AG08395 (cell line): Measurements from ENCODE around the gene NEMF.
"Not testable (repeated sequence)": the region's sequence is repeated elsewhere in the genome, so short reads cannot be mapped to it uniquely, and the experiment has no call there.

Experiments used
- DNase-seq: peaks from one replicate; pipeline ENCODE4 v3.0.0; 2012; ENCODE audit warnings: mixed read lengths, low spot score

NEMF gene

DNA sequence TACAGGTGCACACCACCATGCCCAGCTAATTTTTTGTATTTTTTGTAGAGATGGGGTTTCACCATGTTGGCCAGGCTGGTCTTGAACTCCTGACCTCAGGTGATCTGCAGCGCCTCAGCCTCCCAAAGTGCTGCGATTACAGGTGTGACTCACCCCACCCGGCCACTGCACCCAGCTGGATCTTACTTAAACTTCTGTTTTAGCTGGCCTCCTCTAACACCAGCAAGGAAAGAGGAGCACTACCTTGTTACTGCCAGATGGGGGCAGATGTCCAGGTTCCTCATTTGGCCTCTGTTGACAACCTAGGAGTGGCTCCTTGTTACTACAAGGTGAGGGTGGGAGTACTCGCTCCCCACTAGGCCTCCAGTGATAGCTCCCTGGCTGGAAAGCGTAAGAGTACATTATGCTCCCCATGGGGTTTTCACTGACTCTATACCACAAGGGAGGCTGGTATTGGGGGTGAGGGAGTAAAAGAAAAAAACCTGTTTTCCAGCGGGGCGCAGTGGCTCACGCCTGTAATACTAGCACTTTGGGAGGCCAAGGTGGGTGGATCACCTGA, 27.1 kb upstream of the NEMF start:
- peak; percentile 43 for DNase-seq

DNA sequence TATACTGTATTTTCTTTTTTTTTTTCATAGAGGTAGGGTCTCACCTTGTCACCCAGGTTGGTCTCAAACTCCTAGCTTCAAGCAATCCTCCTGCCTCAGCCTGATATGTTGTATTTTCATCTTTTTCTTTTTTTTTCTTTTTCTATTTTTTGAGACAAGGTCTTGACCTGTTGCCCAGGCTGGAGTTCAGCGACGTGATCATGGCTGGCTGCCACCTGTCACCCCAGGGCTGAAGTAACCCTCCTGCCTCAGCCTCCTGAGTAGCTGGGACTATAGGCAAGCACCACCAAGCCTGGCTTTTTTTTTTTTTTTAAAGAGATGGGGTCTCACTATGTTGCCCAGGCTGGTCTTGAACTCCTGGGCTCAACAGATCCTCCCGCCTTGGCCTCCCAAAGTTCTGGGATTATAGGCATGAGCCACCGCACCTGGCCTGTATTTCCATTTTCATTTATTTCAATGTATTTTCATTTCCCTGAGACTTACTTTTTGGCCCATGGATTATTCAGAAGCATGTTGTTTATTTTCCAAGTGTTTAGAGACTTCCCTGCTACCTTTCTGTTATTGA, 24.1 kb upstream of the NEMF start:
- no peak for DNase-seq

DNA sequence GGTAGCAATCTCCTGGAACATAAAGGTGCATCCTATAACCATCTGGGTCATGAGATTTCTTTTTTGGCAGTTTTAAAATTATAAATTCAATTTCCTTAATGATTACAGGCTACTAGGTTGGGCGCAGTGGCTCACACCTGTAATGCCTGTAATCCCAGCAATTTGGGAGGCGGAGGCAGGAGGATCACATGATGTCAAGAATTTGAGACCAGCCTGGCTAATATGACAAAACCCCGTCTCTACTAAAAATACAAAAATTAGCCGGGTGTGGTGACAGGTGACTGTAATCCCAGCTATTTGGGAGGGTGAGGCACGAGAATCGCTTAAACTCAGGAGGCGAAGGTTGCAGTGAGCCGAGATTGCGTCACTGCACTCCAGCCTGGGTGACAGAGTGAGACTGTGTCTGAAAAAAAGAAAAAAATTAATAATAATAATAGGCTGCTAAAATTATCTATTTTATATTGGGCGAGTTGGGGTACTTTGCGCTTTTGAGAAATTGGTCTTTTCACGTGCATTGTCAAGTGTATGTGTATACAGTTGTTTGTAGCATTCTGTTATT, 23.1 kb upstream of the NEMF start:
- DNase-seq, result no peak

DNA sequence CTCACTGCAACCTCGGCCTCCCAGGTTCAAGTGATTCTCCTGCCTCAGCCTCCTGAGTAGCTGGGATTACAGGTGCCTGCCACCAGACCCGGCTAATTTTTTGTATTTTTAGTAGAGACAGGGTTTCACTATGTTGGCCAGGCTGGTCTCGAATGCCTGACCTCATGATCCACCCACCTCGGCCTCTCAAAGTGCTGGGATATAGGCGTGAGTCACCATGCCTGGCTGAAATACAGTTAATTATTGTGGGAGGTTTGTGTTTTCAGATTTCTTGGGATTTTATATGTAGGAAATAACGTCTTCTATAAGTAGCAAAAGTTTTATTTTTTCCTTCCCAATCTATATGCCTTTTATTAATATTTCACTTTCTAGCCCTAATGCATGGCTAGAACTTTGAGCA, 21.0 kb upstream of the NEMF start:
- DNase-seq, result not testable (repeated sequence)

DNA sequence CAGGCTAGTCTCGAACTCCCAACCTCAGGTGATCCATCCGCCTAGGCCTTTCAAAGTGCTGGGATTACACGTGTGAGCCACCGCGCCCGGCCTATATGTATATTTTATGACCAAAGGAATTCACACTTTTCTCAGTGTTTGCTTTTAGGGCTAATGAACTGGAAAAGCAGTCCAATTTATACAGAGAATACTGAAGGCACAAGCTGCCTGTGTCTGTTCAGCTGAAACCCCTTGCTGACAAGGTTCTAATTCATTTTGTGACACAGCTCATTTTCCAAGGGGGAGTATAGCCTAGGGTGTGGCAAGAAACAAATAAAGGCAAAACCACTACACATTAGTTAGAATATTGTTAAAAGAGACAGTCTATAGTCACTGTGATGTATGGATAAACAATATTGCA, 18.3 kb upstream of the NEMF start:
- DNase-seq, result no peak

DNA sequence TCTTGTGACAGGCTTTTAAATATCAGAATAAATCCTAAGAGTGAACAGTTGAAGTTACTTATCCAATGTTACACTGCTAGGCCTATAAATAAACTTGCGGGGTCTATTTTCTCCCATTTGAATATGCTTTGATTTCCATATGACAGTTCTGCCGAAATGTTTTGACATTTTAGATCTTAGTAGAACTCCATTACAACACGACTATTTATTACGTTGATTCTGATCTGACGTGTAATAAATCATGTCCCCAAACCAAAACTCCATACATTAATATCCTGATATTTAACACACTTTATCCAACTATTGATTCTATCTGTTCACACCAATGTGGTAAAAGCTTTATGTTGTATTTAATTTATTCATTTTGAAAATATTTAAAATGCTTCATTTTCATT, 16.1 kb upstream of the NEMF start:
- no peak for DNase-seq

DNA sequence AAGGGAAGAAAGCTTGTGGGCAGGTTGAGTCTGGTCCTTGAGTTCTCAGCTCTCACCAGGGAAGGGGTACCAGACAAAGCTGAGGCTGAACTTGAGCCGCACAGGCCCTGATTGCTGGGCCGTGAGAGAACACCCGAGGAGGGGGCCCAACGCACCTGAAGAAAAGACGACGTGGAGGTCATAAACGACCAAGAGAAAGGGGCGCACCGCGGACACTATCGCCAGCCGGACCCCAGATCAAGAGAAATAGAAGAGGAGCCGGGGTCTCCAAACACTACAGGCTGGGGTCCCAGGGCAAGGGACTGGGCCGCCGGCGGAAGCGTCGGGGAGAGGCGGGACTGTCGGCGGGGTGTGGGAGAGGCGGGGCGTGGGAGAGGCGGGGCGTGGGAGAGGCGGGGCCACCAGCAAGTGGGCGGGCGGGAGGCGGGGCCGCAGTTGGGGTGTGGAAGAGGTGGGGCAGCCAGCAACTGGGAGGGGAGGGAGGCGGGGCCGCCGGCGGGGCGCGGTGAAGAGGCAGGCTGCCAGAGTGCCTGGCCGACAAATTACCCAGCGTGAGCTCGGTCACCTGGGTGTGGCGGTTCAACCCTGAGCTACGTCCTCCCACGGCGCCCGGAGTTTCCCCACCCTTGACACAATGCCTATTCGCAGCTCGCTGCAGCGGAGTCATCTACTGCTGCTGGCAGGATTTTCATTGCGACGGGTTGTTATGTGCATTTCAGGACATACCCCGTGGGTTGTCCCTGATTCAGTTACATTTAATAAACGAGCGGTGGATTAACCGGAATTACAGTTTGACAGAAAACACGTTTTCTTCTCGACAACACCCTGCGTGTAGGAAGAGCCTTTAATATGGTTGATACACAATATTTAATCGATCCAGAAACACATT, 15.5 kb upstream of the NEMF start:
- peak; percentile 96 for DNase-seq

DNA sequence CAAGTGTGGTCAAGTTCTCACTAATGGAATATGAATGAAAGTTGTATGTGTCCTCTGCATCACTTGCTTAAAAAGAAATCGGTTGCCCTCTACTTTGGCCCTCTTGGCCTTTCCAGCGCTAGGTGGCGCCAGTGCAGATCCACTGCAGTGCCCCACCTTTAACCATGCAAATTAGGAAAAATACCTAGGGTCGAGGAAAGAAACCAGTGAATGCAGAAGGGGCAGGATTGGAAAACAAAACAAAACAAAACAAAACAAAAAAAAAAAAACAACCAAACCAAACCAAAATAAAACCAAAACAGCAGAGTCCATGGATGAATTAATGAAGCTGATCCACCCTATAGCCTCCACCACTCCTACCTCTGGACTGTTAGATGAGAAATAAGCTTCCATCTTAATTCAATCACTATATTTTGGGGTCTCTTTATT, 12.9 kb upstream of the NEMF start:
- peak; percentile 29 for DNase-seq

DNA sequence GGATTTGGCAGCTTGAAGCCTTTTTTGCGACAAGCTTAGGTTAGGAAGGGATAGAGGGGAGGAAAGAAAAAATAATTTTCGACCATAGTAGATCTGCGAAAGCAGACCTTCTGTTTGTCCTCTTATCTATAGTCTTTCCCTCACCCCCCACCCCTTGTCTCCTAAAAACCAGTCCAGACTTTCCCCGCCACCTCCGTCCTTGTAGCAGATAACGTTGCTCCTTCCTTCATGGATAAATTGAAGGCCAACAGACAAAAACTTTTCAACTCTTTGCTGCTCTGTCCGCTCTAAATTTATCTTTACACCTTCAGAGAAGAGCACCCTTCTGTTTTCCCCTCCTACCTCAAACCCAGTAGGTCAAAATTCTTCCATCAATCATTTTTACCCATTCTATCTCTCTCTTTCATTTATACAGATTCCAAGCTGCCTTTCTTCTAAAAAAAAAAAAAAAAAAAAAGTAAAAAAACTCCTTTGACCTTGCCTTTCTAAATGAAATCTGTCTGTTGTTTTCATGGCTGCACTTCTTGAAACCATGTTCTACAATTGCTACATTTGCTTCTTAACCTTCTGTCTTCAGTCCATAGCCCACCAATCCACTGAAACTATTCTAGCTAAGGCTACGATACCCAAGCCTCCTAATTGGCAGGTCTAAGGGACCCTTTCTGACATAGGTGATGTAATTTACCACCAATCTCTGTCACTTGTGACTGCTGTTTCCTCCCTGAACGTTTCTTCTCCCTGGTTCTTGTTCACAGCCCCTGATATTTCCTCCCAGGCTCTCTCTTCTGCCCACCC, 11.1 kb upstream of the NEMF start:
- no peak for DNase-seq

DNA sequence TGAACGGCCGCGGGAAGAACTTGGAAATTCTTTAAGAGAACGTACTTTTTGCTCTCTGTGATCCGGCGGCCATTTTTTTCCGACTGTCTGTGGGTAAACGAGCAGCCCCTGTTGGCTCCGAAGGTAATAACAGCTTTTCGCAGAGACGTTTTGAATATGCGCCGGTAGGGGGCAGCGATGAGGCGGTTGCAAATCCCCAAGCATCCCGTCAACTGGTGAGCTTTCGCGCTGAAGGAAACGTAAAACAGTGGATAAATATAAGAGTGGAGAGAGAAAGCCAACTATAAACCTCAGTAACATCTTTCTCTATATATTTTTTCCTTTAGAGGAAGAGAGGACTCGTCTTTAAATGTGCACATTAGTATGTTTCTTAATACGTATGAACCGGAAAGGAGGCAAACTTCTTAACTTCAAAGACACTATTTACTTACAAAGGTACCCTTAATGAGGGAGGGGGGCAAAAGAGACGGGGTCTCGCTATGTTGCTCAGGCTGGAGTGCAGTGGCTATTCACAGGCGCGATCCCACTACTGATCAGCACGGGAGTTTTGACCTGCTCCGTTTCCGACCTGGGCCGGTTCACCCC, 9.6 kb upstream of the NEMF start:
- peak; percentile 63 for DNase-seq

DNA sequence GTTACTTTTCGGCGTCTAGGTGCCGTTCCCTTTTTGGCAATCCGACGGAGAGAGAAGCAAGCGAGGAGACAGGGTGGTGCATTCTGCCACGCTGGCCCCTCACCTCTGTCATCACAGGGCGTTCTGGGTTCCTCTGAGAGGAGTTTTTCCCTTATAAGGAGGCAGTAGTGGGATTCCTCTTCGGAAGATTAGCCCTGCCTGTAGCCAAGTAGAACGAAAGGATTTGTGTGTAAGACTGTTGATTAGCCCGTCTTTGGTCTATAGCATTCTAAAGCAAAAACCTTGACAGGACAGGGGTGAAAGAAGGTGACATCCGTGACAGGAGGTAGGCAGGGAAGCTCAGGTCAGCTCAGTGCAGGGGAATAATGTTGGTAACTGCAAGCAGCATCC, 9.1 kb upstream of the NEMF start:
- DNase-seq, result peak; percentile 72

DNA sequence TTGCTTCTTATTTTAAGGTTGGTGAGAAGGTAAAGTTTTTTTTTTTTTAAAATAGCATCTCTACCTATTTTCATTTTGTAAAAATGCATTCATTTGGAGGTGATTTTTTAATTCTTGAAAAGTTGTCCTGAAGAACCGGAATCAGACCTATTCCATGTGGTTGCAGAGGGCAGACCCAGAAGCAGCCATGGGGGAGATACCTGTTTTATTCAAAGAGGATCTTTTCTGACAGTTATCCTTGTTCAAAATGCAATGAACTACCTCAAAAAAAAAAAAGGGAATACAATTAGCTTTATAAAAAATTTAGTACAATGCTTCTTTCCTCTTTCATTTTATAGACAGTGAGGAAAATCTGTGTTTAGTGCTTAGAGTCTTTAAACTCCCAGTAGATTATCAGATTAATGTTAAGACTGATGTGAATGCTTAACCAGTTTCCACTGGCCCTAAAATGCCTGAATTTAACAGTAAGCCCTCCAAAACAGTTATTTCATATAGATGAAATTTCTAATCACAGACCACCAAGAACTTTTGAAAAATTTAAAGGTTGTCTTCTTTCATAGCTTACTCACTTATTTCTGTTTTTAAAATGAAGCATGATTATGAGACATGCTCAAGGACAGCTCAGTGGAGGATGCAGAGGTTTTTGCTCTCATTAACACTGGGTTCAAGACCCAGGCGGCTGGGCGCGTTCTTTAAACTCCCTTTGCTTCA, 8.6 kb upstream of the NEMF start:
- DNase-seq, result no peak

DNA sequence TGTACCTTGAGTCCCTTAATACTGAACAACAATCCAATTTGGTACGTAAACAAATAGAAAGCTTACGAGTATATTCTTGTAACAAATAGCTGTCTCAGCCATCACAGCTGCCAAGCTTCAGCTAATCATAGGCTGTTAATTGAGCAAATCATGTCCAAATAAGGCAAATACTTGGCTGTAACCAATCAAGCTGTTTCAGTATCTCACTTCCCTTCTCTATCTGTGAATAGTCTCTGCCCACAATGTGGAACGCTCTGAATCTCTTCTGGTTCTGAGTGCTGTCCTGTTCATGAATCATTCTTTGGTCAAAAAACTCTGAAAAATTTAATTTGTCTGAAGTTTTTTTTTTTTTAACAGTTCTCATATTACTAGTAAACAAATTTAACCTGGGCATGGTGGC, 5.8 kb upstream of the NEMF start:
- no peak for DNase-seq

DNA sequence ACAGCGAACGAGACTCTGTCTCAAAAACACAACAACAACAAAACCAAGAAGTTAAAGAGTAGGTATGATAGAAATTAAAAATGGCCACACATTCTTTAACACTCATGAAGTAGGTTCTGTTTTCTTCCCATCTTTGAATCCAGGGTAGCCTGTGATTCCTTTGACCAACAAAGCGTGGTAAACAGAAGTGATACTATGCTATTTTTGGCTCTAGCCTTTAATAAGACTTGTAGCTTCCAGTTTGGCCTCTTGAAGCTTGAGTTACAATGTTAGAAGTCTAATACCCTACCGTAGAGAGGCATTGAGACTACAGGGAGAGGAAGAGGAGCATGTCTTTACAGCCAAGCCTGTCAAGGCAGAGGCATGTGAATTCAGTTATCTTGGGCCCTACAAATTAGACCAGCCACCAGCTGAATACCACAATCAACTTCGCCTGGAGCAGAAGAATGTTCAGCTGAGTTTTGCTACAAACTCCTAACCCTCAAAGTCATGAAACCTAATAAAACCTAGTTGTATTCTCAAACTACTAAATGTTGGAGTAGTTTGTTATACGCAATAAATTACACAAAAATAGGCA, 4.9 kb upstream of the NEMF start:
- DNase-seq, result no peak

DNA sequence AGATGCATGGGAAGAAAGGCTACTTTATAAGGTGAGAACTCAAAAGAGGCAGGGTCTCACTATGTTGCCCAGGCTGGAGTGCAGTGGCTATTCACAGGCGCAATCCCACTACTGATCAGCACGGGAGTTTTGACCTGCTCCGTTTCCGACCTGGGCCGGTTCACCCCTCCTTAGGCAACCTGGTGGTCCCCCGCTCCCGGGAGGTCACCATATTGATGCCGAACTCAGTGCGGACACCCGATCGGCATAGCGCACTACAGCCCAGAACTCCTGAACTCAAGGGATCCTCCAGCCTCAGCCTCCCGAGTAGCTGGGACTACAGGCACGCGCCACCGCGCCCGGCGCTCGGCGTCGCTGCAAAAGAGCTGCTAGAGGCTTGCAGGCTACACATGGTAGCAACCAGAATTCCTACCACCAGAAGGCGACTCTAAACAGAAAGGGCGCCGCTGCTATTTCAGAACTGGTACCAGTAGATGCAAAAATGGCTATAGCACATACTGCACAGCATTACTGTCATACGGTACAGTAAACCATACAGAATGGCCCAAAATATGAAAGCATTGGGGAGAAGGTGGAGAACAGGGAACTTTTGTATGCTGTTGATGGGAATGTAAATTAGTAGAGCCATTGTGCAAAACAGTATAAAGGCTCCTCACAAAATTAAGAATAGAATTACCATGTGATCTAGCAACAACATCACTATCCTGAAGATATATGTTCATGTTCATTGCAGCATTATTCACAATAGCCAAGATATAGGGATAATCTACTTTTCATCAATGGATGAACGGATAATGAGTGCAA, 1.2 kb upstream of the NEMF start:
- peak; percentile 72 for DNase-seq

DNA sequence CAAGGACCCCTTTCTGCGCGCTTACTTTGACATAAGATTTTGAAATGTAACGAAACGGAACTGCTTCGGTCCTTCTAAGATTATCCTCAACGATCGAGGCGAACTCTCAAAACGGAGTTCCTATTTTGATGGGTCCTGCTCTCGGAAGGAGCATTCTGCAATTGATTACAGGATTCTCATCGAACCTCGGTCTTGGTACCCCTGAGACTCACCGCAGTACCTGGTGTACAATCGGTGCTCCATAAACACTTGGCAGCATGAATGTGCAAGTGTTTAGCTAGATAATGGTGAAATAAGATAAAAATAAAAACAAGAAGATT, 530 bp upstream of the NEMF start:
- DNase-seq, result no peak

DNA sequence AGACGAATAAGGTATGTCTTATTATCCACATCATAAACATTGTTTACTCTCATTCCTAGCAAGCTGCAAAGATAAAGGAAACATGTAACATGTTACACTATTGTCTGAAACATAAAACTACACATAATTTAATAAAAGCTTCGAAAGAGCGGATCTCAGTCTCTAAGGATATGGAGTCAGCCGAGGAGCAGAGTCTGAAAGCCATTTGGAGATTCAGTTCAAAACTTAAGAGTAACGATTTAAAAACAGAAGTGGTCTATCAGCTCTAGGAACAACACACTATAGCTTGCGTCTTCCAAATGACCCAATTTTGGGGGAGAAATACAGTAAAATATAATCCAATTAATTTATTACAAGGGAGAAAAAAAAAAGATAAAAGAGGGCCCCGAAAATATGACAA, 775 bp downstream of the NEMF start:
- no peak for DNase-seq

DNA sequence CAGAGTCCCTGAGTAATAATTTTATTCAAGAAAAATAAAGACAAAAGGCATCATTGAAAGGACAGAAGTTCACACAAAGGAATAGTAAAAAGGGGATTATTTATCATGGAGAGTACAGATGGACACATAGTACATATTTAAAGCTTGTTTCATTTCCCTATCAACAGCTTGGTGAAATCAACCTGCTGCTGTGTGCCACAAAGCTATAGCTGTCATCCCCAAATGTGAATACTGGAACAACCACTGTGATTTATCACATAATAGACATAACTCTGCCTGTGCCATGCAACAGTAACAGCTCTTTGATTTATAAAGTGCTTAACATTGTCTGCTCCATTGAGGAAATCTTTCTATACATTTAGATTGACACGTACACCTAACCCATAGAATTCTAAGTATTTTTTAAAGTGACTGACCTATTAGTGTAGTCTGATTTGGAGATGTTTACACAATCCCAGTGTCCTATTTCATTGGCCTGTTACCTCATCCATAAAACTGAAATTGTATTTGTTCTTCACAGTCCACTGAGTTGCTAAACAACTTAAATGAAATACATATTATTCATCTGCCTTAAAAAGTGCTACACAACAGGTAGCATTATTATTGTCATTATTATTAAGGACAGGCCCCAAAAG, 3.3 kb downstream of the NEMF start:
- DNase-seq, result no peak

DNA sequence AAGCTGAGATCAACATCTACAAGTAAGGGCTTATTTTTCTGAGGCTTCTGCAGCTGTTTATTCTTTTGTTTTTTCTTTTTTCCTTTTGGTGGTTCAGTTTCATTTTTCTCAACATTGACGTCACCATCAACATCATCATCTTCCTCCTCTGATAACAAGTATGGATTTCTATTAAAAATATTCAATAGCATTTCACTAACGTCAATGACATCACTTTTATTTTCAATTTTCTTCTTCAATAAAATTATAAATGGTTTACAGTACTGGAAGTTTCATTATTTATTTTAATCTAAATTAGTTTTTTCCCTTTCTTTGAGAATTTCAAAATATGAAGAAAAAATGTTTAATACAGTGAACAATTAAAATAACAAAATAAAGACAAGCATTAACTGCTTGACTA, 23.9 kb downstream of the NEMF start:
- no peak for DNase-seq

DNA sequence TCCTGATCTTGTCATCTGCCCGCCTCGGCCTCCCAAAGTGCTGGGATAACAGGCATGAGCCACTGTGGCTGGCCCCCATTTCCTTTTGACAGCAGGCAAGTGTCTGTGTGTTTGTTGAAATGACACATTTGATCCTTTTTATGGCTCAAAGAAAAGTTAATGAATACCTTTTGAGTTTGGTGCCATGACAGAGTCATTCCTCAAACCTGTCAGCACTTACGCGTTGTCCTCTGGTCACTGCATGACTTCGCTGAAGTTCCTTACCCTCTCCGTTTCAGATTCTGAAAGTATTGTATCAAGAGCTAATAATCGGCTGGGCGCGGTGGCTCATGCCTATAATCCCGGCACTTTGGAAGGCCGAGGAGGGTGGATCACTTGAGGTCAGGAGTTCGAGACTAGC, 32.4 kb downstream of the NEMF start:
- DNase-seq, result no peak
